Measurements from ENCODE around the gene ABO. TPM values are rescaled to one million over a fixed set of nuclear protein-coding genes. Genes with fewer than 3 reads are reported as not detected.
A peak's percentile ranks its signal among the peaks of the same experiment; 100 is the strongest.
"Not testable (repeated sequence)": the region's sequence is repeated elsewhere in the genome, so short reads cannot be mapped to it uniquely, and the experiment has no call there.

Gene ABO
- total RNA-seq, 1 donor from 2014 or later: 3.7 TPM

- H3K4me1 Mint-ChIP-seq (ENCODE audit: unreplicated experiment): peaks cover 17% of the 10 kb centered on the region
- no peaks in the 10 kb centered on the region for H3K36me3 Mint-ChIP-seq
- no peaks in the 10 kb centered on the region for H3K27me3 Mint-ChIP-seq
- H3K27ac Mint-ChIP-seq: peak overlapping the region; percentile 76
- no peaks in the 10 kb centered on the region for H3K9me3 Mint-ChIP-seq
- H3K4me3 Mint-ChIP-seq: peak overlapping the region; percentile 82
- no peak for DNase-seq (ENCODE audit: extremely low spot score, unreplicated experiment)
- TF ChIP-seq CTCF (conservative IDR thresholded peaks at IDR 0.05): peak; percentile 85
Observed at GRCh38 chr9:133238851-133239532, 36.0 kb downstream of the ABO start.

GRCh38 chr9:133238272-133238850 is 36.6 kb downstream of the ABO start:
- Mint-ChIP-seq H3K4me3 (peak overlapping the region; percentile 82), H3K9me3 (no peaks in the 10 kb centered on the region), H3K27ac (peak overlapping the region; percentile 76), H3K4me1 (ENCODE audit: unreplicated experiment) (peaks cover 17% of the 10 kb centered on the region), H3K27me3 (no peaks in the 10 kb centered on the region), H3K36me3 (no peaks in the 10 kb centered on the region)
- no peak for TF ChIP-seq CTCF (conservative IDR thresholded peaks at IDR 0.05)
- peak; percentile 83 for DNase-seq (ENCODE audit: extremely low spot score, unreplicated experiment)

- Mint-ChIP-seq H3K36me3 (no peaks in the 10 kb centered on the region), H3K4me3 (peak overlapping the region; percentile 12), H3K27ac (peak overlapping the region; percentile 58), H3K4me1 (ENCODE audit: unreplicated experiment) (peaks cover 17% of the 10 kb centered on the region), H3K27me3 (no peaks in the 10 kb centered on the region), H3K9me3 (no peaks in the 10 kb centered on the region)
- no peak for TF ChIP-seq CTCF (conservative IDR thresholded peaks at IDR 0.05)
- peak; percentile 53 for DNase-seq (ENCODE audit: extremely low spot score, unreplicated experiment)
Observed at GRCh38 chr9:133237035-133237731, 37.8 kb downstream of the ABO start.

- not testable (repeated sequence) for H3K9me3 Mint-ChIP-seq, H3K4me3 Mint-ChIP-seq, H3K27me3 Mint-ChIP-seq, H3K27ac Mint-ChIP-seq, H3K36me3 Mint-ChIP-seq
- H3K4me1 Mint-ChIP-seq (ENCODE audit: unreplicated experiment): peaks cover 17% of the 10 kb centered on the region
- DNase-seq (ENCODE audit: extremely low spot score, unreplicated experiment): peak; percentile 68
Observed at GRCh38 chr9:133236291-133237034, 38.5 kb downstream of the ABO start.

- peak; percentile 57 for DNase-seq (ENCODE audit: extremely low spot score, unreplicated experiment)
- no peak overlapping the region for H3K4me3 Mint-ChIP-seq
- peaks cover 17% of the 10 kb centered on the region for H3K4me1 Mint-ChIP-seq (ENCODE audit: unreplicated experiment)
- no peak overlapping the region for H3K27ac Mint-ChIP-seq
- no peak for TF ChIP-seq CTCF (conservative IDR thresholded peaks at IDR 0.05)
- no peaks in the 10 kb centered on the region for H3K36me3 Mint-ChIP-seq
- H3K27me3 Mint-ChIP-seq: no peaks in the 10 kb centered on the region
- H3K9me3 Mint-ChIP-seq: no peaks in the 10 kb centered on the region
Observed at GRCh38 chr9:133235549-133236222, 39.3 kb downstream of the ABO start.

All from type B pancreatic cell (in vitro differentiated cells).